Bone marrow (tissue), 2 donors: ENCODE results near the gene GATA5.
"Not testable (repeated sequence)": the region's sequence is repeated elsewhere in the genome, so short reads cannot be mapped to it uniquely, and the experiment has no call there.

ENCODE experiments used
- DNase-seq, 2 donors: peaks; one replicate each; lab custom pipeline; 2025; lab: John Stamatoyannopoulos, UW

The GATA5 gene

DNA sequence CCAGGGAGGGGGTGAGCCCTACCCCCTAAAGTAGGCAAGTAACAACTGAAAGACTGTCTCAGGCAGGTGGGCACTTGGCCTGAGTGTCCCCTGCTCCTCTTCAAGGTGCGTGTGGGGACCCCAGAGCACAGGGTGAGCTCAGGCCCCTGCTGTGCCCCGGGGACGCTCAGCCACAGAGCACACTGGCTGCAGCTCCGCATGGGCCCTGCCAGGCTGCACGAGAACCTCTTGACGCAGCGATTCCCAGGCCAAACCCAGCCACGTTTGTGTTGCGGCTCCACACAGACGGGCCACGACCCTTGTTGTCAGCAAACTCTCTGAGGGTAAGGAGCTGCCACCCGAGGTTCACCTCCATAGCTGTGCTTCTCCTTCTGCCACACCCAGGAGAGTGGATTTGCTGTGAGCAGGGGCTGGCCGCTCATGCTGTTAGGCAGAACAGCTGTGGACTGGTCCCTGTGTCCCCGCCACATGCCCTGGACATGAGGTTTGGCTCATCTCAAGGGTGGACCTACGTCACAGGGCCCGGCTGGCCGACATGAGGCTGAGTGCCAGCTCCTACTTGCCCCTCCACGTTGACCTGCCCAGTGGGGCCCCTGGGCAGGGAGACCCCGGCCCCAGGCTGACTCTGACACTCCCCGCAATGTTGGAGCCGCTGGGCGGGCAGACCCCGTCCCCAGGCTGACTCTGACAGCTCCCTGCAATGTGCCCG, 29.7 kb upstream of the GATA5 start:
- no peak for DNase-seq

DNA sequence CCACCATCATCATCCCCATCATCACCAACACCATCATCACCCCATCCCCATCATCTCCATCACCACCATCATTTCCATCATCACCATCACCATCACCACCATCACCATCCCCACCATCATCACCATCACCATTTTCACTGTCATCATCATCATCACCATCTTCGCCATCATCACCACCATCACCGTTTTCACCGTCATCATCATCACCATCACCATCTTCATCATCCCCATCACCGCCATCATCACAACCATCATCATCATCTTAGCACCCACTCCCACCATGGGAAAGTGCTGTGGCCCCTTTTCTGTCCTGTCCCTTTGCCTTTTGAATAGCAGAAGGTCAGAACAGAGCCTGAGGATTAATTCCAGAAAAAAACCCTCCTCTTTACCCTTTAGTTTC, 28.5 kb upstream of the GATA5 start:
- DNase-seq, result no peak

DNA sequence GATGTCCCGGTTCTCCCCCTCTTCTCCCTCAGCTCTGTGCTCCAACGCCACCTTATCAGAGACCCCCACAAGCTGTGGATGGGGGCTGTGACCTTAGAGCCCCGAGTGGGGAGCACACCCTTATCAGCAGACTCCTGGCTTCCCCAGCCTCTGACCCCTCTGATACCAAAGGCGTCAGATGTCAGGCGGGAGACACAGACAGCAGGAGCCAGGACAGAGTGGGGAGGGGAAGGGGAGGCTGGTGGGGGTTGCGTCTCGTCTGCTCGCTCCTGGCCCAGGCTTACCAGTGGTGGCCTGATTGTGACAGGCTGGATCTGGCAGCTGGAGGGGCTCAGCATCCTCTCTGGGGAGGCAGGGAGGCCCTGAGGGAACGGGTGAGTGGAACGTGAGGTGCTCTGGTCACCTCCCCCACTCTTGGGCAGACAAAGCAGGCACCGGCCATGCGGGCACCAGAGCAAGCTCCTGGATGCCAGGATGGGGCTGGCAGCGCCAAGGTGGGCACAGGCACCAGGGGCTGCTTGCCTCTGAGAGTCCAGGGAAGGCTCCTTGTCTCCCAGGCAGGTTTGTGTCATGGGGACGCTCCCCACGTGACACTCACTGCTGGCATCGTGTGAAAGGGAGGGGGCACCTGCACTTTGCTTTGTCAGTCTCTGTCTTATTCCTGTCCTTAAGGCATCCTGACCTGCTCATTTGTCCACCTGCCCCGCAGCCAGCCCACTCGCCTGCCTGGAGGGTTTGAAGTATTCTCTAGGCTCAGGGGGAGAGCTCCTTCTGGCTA, 27.8 kb upstream of the GATA5 start:
- DNase-seq, result no peak

DNA sequence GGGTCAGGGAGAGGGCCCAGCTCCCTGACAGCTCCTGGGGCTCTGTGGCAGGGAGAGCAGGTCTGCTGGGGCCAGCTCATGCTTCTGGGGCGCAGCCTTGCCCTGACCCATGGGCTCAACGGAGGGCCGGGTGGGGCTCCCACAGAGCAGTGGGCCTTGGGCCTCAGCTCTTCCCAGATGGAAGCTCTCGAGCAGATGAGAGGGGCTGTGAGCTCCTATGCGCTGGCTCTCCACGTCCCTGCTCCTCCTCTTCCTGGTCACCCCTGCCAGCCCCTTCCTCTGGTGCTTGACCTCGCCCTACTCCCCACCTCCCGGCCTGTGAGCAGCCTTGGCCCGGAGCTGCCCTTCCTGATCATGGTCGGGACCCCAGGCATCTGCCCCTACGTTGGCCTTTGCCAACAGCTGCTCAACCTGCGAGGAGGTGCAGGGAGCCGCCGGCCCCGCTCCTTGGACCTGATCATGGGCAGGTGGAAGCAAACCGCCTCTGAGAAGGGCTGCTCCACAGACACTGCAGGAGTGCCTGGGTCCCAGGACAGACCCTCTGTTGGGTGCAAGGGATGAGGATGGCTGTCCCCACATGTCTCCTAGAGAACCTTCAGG, 26.8 kb upstream of the GATA5 start:
- no peak for DNase-seq

DNA sequence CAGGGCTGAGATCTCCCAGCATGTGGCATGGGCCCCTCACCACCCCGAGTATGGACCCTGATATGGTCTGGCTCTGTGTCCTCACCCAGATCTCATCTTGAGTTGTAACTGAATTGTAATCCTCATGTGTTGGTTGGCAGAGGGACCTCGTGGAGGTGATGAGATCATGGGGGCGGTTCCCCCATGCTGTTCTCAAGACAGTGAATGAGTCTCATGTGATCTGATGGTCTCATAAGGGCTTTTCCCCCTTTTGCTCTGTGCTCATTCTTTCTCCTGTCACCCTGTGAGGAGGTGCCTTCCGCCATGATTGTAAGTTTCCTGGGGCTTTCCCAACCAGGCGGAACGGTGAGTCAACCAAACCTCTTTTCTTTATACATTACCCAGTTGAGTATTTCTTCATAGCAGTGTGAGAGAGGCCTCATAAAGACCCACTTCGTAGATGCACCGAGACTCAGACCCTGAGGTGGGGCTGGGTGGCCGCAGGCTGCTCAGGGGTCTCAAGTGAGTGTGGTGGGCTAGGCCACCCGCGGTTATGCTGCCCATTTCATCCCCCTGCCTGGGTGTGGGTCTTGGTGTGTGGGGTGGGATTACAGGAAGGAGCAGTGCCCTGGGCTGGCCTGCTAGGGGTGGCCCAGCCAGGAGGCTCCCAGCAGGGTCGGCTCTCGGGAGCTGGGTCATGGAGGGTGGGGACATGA, 26.2 kb upstream of the GATA5 start:
- DNase-seq, result peak; percentile 39 to 68

DNA sequence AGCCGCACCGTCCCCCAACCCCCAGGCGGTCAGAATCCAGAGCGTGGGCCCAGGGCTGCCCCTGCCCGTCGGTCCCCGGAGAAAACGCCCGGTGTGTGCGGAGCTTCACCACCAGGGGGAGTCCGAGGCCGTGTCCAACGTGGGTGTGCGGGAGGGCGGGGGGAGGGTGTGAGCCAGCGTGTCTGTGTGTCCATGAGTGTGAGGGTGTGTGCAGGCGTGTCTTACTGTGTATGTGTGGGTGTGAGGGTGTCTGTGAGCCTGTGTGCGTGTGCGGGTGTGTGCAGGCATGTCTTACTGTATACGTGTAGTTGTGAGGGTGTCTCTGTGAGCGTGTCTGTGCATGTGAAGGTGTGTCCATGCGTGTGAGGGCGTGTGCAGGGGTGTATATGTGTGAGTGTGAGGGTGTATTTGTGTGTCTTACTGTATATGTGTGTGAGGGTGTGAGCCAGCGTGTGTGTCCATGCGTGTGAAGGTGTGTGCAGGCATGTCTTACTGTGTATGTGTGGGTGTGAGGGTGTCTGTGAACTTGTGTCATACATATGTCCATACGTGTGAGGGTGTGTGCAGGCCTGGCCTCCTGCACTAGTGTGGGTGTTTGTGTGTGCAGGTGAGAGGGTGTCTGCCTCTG, 24.6 kb upstream of the GATA5 start:
- DNase-seq, result peak; percentile 34 to 65

DNA sequence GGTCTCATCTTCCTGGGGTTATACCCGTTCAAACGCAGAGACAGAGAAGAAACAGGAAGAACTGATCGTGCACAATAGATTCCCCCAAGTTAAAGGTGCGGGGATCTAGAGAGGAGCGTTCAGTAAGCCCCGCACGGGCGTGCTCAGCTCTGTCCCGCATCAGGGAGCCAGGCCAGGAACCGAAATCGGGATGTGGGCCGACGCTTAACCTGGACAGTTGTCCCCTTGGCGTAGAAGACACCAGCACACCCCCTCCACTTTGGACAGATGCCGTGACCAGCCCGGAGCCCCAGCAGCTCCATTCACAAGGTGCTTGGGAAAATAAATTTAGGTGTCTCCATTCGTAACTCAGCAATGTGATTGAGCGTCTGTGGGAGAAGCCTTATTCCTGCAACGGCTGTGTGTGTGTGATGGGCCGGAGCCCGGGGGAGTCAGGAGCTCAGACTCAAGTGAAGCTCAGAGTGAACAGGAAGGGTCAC, 24.0 kb upstream of the GATA5 start:
- DNase-seq, result no peak

DNA sequence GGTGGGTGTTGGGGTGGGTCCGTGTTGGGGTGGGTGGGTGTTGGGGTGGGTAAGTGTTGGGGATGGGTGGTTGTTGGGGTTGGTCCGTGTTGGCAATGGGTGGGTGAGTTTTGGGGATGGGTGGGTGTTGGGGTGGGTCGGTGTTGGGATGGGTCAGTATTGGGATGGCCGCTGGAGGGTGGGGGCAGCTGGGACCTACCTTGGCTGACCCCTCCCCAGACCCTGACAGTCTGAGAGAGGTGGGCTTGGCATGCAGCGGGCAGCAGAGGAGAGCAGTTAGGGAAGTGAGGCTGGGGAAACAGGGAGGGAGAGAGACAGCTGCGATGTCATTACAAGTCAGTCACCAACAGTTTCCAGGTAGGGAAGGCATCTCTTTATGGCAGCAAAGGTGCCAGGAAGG, 23.1 kb upstream of the GATA5 start:
- DNase-seq, result no peak

DNA sequence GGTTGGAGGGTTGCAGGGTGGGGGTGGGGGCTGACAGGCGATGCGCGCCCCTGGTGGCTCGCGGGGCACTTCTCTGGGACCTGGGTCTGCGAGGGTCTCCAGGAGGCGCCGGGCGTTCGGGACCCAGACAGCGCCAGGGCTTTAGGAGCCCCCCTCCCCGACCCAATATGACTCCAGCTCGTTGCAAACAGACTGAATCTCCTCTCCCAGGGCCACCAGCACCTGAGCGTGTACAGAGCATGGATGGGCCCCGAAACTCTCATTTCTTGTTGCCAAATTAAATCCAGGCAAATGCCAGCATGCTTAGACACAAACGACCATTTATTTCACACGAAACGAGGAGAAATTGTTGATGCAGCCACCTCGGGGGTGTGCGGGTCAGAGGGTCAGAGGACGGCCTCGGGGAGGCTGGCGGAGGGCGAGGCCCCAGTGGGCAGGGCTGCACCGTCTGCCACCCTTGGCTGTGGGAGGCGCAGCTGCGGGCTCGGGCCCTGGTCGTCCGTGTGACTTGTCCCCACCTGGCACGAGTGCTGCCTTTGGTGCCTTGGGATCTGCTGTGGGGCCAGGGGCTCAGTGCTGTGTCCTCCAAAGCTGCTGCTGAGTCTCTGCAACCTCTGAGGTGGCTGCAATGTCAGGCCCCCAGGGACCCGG, 20.9 kb upstream of the GATA5 start:
- no peak for DNase-seq

DNA sequence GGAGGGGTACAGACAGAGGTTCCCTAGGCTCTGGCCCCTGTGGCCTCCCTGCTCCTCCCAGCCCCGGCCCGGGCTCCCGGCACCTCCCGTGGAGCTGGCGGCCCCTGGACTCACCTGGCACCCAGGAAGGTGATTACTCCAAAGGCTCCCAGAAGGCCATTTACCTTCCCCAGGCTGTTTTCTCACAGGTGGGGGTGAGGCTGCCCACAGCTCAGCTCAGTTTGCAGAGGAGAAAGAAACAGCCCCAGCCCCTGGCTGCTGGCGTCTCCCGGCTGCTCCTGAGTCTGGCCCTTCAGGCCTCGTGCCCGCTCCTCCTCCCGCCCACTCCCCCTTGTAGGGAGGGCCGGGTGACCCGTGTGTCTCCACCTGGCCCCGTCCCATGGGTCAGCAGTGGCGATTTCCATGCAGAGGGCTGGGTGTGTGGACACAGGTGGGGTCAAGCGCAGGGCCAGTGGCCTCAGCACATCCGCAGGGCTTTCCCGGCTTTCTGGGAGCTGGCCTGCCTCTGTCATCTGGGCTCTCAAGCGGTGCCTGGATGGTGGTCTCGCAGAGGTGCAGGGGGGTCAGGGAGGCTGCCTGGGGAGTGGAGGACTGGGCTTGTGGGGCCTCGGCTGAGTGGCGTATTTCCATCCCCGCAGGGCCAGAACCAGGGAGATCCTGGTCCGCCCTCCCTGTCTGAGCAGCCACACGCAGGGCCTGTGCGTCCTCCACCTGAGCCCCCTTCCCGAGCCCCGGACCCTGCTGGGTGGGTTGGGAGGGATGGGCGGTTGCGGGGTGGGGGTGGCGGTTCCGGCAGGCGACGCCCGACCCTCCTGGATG, 20.2 kb upstream of the GATA5 start:
- no peak for DNase-seq

DNA sequence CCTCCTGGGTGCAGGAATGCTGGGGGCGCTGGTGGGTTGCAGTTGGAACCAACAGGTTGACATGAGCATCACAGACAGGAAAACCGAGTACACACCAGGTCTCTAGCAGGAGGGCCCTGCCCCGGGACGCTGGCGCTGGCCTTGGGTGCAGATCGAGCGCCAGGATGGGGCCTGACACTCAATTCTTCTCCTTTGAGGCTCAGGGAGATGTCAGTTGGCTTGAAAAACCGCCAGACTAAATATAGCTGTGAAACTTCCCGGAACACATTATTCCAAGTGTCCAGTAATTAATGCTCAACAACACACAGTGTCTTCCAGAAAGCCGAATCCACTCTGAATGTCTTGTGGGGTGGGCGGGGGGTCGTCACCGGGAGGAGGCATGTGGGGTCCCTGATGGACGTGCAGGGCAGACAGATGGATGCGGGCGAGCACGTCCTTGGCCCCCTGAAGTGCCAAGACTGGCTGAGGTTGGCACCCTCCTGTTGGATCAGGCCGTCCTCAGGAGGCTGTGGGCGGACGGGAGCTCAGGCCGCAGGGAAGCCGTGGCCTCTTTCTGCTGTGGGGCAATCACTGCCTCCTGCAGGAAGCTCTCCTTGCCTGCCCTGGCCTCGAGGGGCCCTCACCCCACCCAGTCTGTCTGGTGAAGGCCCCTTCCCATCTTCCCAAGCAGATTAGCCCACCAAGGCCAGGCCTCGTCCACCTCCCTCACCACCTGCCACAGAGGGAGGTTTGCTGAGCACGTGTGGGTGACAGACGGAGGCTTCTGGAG, 19.4 kb upstream of the GATA5 start:
- no peak for DNase-seq

DNA sequence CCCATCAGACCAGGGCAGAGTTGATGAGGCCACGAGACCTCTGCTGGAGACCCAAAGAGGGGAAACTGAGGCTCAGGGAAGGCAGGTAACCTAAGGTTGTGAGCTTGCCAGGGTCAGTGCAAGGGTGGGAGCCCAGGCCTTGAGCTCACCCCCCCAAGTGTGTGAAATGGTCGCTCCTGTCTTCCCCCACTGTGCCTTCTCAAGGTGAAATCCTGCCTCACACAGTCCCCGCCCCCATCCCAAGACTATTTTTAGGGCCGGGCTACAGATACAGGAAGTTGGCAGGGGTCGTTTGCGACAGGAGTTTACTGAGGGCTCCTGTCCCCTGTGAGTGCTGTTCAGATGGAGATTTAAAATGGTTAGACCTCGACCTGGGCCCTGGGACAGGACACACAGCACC, 18.7 kb upstream of the GATA5 start:
- no peak for DNase-seq

DNA sequence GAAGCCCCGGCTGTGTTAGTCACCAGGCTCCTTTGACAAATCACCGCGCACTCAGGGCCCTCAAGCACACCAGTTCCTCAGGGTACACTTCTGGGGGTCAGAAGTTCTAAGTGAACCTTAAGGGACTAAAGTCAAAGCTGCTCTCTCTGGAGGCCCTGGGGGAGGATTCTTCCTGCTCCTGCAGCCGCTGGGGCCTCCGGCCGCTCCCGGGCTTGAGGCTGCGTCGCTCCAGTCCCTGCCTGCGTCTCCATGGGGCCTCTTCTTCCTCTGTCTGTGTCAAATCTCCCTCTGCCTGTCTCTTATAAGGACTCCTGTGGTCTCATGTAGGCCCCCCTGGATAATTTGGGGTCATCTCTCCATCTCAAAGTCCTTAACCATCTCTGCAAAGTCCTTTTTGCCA, 18.1 kb upstream of the GATA5 start:
- no peak for DNase-seq

DNA sequence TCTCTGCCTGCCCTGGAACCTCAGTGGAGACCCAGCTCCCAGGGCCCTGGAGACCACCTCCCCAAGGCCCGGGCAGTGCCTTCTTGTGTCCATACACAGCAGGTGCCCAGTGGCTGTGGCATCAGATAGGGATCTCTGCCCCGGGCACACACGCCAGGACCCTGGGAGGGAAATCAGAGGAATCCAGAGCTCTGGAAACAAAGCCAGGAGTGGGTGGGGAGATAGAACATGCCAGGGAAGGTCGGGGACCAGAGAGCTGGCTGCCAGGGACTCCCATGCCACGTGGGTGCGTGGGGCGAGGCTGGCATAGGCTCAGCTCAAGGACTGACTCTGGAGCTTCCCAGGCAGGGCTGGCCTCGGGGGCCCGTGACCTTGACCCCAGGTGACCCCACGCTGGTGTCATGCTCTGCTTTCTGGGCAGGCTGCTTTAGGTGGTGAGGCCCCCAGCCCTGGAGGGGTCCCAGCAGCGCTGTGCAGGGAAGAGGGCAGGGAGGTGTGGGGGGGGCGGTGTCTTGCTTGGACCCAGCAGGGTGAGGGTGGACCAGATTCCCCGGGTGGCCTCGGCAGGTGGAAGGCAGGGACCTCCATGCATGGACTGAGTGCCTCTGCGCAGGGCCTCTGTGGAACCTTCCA, 17.6 kb upstream of the GATA5 start:
- DNase-seq, result no peak

DNA sequence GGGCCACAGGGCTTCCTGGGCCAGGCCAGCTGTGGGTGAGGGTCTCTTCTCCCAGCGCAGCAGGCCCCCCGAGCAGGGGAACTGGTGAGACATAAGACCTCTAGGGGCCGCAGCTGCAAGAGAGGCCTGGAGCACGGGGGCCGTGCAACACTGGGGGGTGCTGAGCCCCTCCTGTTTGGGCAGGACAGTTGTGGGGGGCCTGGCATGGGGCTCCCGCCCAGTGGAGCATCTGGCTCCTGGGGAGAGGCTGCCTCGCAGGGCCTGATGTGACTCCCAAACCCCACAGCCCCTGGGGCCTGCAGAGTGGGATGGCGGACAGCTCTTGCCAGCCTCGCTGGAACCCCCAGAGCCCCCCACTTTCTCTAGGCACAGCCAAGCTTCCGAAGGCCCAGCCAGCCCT, 16.9 kb upstream of the GATA5 start:
- no peak for DNase-seq

DNA sequence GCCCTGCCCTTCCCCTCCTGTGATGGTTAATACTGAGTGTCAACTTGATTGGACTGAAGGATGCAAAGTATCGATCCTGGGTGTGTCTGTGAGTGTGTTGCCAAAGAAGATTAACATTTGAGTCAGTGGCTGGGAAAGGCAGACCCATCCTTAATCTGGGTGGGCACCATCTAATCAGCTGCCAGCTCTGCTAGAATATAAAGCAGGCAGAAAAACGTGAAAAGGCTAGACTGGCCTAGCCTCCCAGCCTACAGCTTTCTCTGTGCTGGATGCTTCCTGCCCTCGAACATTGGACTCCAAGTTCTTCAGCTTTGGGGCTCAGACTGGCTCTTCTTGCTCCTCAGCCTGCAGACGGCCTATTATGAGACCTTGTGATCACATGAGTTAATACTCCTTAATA, 15.0 kb upstream of the GATA5 start:
- DNase-seq, result not testable (repeated sequence)

DNA sequence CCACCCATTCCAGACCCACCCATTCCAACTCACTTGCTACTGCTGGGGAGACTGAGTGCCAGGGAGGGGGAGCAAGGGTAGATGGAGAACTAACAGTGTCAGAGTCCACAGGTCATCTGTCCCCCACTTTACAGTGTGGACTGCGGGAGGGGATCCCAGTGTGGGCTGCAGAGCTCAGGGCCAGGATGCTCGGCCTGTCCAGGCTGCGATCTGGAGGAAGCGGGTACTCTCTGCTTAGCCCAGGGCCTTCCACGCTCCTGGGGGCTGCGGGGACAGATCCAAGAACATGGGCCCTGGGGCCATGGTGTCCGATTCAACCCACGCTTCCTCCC, 14.1 kb upstream of the GATA5 start:
- DNase-seq, result no peak

DNA sequence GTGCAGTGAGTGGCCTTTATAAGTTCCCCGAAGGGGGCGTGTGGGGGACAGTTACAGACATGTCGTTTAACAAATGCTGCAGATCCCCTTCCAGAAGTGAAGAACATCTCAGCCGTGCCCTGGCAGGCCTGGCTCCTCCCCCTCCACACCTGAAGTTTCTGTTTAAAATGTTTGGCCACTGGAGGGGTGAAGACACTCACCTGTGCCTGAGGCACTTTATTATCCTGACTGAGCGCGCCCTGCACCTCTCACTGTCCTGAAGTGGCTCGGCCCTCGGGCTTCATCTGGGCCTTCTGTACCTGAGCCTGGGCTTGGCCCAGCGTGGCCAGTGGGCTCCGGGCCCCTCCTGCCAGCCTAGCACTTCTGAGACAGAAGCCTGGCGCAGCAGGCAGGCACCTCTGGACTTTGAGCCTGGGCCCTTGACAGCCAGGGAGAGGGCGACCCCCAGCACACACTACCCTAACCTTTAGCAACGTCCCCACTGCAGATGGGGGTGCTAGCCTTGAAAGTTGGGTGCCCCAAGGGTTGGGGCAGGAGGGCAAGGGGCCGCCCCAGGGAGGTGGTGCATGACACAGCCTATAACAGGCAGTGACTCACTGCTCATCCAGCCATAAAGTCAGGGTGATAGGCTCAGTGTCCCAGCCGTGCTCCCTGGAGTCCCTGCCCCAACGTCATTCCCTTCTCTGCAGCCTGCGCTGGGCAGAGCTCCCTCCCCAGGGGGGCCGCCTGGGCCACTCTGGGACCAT, 13.6 kb upstream of the GATA5 start:
- DNase-seq, result no peak

DNA sequence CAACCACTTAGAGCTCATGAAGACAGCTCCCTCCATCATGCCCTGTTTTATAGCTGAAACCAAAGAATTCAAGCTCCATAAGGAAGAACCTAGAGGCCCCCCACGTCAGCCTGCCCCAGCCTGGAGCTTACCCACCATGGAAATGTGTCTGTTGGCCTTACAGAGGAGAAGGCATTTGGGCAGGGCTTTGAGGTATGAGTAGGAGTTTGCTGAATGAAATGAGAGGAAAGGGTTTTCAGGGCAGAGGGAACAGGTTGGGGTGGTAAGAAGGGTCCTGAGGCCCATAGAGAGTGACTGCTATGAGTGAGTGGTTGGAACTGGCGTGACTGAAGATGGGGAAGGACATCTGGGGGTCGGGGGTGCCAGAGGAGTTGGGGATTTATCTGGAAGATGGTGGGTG, 12.7 kb upstream of the GATA5 start:
- DNase-seq, result no peak
